HepG2 (cell line): Measurements from ENCODE around the gene DICER1.
"Not testable (repeated sequence)": the region's sequence is repeated elsewhere in the genome, so short reads cannot be mapped to it uniquely, and the experiment has no call there.

ENCODE experiments used
- SCMH1 ChIP-seq: sonication (generic); formaldehyde crosslinking; IDR thresholded peaks from 2 replicates; pipeline ENCODE4 v1.9.0; 2021; ENCODE audit warnings: missing genetic modification reagents, mild to moderate bottlenecking, borderline replicate concordance
- SRSF4 ChIP-seq: fragments of 200-400 bp; formaldehyde crosslinking; IDR thresholded peaks from one replicate; pipeline ENCODE4 v1.6.1; 2018; ENCODE audit warnings: mild to moderate bottlenecking, low read depth, low read length, moderate library complexity; ENCODE audit not compliant: poor library complexity, severe bottlenecking
- ZNF354B ChIP-seq: sonication (generic); formaldehyde crosslinking; IDR thresholded peaks from 2 replicates; pipeline ENCODE4 v1.8.0; 2022; ENCODE audit warnings: mild to moderate bottlenecking, missing genetic modification reagents
- TF ChIP-seq, protein P1 (sequence below): sonication (generic); formaldehyde crosslinking; IDR thresholded peaks from 2 replicates; pipeline ENCODE4 v1.4.0; 2020; ENCODE audit warnings: missing genetic modification reagents, borderline replicate concordance

DNA sequence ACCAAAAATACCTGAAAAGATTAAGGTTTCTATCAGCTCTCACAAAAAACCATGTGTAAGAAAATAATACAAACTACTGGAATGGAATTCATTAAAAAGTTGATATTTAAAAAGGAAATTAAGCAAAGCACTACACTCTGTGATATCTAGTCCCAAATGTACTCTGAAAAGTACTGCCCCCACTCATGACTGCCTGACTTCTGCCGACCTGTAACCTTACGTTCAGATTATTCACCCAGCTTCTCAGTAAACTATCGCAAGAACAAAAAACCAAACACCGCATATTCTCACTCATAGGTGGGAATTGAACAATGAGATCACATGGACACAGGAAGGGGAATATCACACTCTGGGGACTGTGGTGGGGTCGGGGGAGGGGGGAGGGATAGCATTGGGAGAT lies 18.9 kb downstream of the DICER1 start:
- not testable (repeated sequence) for TF ChIP-seq ZNF354B (CRISPR knock-in tag); SCMH1 (CRISPR knock-in tag); SRSF4
- TF ChIP-seq, protein P1, sequence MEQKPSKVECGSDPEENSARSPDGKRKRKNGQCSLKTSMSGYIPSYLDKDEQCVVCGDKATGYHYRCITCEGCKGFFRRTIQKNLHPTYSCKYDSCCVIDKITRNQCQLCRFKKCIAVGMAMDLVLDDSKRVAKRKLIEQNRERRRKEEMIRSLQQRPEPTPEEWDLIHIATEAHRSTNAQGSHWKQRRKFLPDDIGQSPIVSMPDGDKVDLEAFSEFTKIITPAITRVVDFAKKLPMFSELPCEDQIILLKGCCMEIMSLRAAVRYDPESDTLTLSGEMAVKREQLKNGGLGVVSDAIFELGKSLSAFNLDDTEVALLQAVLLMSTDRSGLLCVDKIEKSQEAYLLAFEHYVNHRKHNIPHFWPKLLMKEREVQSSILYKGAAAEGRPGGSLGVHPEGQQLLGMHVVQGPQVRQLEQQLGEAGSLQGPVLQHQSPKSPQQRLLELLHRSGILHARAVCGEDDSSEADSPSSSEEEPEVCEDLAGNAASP: not testable (repeated sequence)
